GM19468 (cell line): ENCODE results near the gene SYNJ2.

Experiments used
- ATAC-seq: cut with Tn5 transposase; IDR thresholded peaks from one replicate; pipeline ENCODE4 v1.9.1; 2021; ENCODE audit warnings: mild to moderate bottlenecking, moderate library complexity, moderate number of reproducible peaks; ENCODE audit not compliant: unreplicated experiment; ENCODE audit errors: extremely low read depth

SYNJ2 gene

DNA sequence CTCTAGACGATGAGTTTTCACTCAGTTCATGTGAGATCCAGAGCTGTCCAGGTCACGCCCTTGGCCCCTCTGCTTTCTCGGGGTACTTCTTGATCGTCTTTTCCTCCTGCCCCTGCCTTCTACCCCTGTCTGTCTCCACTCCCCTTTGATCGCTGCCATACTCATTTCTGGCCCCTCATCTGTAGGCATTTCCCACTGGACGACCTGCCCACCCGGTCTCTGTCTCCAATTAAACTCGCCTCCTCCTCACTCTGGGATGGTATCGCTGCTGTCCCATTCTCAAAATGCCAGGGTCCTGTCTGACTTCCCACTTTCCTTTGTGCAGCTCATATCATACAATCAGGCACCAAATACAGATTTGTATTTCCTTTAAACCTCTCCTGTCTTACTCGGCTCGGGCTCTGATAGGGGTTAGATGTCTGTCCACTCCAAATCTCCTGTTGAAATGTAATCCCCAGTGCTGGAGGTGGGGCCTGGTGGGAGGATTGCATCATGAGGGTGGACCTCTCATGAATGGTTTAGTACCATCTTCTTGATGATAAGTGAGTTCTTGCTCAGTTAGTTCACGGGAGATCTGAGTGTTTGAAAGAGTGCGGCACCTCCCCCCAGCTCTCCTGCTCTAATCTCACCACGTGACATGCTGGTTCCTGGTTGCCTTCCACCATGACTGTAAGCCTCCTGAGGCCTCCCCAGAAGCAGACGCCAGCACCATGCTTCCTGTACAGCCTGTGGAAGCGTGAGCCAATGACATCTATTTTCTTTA is 3.5 kb upstream of the SYNJ2 start:
- ATAC-seq, result no peak

DNA sequence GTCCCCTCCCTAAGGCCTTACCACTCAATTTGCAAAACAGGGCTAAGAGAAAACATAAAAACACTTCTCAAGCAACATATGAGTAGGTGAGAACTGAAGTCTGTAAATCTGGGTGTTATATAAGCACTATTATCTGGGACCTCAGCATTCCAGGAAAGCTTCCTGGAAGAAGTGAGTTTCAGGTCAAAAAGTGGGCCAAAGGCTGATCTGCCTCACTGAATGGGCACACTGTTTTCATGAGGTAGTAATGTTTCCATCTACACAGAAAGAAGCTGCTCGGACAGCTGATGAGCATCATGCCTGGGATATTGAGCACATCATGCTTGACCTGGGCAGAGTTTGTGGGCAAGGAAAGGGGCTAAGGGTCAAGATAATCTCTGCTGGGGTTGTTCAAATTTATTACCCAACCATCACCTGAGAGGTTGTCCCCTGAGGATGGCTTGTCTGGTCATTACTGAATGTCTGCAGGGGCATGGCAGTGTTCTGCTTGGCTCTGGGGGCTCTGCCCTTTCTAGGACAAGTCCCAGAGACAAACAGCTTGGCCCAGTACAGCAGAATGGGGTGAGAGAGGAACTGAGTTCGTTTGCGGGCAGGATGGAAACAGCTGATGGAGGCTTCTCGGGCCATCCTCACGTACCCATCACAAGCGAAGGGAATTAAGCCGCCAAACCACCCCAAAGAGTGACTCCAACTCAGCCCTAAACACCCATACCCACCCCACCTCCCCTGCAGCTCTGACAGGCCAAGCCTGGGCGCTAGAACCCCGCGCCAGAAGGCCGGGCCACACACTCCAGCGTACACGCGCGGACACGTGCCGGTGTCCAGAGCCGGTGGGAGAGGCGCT is 1.2 kb upstream of the SYNJ2 start:
- no peak for ATAC-seq

DNA sequence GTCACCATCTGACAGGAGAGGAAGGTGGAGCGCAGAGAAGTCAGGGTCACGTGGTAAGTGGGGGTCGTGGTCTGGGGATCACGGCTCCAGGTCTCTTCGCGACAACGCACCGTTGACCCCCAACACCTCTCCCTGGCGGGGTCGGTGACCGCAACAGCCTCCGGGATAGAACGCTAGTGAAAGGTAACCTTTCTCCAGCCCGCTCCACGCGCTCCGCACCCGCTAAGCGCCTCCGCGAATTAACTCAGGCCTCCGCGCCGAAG is 600 bp upstream of the SYNJ2 start:
- no peak for ATAC-seq

DNA sequence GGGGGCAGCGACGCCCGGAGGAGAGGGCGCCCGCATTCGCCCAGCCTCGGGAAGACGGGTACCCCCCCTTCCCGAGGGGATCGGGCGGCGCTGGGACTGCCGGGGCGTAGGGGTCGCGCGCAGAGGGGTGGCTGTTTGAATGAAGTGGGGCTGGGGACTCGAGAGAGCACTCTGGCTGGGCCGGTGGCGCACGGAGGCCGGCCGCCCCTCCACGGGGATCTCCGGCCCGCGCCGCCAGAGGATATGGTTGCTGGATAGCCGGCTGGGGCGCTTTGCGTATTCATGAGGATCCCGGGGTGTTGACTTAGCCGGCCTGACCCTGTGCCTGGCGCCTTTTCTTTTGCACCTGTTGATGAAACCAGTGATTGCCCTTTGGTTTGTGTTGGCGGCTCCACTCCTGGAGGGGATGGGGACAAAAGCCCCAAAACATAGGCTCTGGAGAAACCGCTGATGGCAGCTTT is 469 bp downstream of the SYNJ2 start:
- no peak for ATAC-seq

DNA sequence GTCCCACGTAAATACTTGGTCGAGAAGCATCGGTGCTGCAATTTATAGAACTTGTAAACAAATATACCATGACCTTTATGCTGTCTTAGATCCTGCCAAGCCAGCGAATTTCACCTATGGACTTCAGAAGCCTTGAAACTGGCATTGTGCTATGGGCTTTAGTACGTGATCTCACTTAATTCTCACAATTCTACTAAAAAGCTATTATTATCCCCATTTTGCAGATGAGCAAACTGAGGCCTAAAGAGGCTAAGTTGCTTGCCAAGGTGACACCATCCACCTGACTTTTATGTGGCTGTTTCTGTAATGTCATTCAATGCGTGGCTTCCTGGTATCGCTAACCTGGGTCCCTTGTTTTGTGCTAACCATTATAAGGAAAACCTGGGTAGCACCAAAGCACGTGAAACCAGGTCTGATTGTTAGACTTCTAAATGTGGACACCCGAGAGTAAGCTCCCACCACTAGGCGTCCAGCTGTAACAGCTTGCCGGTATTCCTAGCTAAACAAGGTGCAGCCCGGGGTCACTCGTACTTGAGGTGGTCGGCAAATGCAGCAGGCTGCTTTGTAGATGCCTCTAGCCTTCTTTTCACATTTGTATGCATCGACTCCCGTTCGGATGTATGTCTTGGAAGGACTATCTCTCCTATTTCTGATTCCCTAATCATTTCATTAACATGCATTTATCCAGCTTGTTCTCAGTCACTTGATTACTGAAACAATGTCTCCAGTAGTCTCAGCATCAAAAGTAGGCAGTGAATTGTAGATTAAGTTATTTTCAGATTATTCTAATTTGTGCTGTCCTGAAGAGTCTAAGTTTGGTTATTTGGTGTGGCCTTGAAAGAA is 1.1 kb downstream of the SYNJ2 start:
- ATAC-seq, result no peak

DNA sequence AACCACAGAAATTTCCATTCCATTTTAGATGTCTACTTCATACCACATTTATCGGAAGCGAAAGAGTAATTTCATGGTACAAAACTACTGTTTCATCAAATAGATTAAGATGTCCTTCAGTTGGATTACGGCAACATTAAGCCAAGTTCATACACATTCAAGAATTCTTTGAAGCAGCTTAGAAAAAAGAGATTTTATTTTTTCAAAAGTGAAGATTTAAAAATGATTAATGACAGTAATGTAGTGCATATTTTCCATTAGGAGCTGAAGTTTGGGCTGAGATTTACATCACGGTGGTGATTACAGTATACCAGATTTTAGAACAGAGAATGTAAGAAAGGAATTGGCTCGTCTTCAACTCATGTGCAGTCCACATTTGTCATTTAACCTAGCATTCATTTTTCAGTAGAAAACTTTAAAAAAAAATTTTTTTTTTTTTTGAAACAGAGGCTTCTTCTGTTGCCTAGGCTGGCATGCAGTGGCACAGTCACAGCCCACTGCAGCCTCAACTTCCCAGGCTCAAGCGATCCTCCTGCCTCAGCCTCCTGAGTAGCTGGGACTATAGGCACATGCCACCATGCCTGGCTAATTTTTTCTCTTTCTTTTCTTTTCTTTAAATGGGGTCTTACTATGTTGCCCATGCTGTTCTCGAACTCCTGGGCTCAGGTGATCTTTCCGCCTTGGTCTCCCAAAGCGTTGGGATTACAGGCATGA is 1.9 kb downstream of the SYNJ2 start:
- no peak for ATAC-seq

DNA sequence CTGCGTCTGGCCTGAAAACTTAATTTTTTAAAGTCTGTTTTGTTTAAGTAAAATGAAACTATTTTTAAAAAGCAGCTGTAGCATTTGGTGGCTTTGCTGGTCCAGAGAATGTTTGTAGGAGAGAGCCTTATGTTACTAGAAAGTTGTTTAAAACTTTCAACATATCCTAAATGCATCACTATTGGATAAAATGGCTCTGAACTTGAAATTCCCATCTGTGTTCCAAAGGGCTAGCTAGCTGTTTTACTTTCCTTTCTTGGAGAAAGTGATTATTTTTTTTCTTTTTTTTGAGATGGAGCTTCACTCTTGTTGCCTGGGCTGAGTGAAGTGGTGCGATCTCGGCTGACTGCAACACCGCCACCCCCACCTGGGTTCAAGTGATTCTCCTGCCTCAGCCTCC is 2.5 kb downstream of the SYNJ2 start:
- ATAC-seq, result no peak

DNA sequence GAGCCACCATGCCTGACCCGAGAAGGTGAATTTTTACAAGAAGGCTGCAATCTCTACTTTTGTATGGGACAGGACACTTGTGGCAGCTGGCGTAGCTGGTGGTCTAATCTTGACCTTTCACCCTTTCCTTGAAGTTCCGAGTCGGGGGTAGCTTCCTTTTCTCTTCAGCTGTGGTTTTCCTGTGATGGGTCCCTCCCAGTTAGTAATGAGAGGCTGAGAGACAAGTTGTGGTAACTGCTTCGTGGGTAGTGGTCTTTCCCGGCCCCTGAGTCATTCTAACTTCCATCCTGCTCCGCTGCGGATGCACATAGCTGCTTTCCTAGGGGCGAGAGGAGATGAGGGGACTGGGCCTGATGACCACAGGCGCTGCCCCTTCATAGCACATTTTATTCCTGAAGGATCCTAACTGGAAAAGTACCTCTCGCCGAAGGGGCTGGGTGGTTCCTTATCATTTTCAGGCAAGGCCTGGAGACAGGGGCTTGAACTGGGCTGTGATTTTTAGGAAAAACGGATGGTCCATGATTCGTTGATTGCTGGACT is 3.1 kb downstream of the SYNJ2 start:
- no peak for ATAC-seq

DNA sequence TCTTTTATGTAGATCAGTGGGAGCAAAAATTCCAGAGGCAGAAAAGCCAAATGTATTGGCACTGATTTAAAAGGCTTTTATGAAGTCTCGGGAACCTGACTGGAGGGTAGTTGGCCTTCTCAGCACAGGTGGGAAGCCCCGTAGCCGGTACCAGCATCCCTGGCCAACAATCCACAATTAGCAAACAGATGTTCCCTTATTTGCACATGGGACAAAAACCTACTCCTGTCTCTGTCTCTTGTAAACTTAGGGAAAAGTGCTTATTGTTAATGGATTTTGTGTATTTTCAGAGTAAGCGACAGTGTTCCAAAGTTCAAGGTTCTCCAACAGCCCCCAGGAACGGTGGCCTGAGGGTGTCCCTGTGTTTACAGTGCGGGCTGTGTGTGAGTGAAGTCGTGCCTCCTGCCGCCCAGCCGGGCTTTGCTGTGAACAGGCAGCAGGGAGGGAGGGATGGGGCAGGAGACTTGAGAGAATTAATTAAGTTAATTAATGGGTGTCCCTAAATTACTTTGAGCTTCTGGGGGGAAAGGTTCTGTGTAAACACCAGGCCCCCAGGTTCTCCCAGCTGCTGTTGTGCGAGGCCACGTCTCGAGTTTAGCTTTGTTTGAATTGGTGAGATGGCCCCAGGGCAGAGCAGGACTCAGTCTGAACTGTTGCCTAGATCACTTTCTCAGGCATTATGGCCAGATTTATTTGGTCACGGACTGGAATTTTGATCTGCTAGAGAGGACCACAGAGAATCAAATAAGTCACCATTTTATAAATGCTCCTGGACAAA is 3.9 kb downstream of the SYNJ2 start:
- ATAC-seq, result no peak

DNA sequence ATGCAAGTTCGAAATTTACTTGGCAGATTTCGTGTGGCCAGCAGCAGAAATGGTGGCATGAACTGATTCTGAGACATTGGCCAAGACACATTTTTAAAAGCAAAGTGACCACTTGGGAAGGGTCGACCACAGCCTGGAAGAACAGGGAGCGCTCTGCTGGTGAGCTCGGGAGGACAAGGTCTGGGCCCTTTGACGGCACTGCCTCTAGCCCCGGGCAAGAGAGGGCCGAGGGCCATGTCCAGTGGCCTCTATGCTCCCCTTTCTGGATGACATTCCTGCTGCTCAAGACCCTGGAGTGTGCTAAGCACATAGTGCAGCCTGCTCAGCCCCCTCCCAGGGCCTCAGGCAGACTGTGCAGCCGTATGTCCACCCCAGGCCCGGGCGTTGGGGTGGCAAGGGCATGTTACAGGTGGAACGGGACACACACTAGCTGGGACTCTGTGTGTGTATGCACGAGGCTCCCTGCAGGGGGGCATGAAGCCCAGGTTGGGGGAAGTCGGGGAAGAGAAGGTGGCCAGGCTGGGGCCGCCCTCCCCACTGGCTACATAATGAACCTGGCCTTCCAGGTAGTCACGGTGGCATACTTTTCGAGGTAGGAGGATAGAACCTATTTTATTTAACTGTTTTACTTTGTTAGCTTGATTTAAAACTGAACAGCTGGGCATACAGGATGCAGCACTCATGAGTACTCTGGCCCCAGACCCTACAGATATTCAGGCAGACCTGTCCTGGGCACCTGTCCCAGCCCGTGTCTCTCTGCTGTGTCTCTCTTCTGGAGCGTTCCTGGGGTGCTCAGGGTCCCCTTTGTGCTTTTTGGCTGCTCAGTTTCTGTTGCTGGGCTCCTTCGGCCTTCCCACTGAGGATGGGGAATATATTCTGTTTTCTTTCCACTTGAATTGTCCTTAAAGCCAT is 6.4 kb downstream of the SYNJ2 start:
- no peak for ATAC-seq

DNA sequence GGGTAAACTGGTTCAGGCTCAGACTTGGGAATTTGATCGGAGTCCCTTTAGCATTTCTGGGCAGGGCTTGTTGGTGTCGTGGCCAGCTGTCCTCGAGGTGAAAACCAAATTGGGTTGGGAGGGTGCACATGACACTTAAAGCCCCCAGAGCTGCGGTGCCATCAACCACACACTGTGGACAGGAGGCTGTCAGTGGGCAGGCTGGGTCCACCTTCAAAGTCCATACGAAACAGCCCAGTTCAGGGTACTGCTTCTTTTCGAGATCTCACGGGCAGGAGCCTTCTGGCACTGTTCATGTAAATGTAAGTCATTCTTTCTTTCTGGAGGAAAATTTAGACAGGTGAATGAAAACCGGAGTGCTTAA is 7.0 kb downstream of the SYNJ2 start:
- ATAC-seq, result no peak

DNA sequence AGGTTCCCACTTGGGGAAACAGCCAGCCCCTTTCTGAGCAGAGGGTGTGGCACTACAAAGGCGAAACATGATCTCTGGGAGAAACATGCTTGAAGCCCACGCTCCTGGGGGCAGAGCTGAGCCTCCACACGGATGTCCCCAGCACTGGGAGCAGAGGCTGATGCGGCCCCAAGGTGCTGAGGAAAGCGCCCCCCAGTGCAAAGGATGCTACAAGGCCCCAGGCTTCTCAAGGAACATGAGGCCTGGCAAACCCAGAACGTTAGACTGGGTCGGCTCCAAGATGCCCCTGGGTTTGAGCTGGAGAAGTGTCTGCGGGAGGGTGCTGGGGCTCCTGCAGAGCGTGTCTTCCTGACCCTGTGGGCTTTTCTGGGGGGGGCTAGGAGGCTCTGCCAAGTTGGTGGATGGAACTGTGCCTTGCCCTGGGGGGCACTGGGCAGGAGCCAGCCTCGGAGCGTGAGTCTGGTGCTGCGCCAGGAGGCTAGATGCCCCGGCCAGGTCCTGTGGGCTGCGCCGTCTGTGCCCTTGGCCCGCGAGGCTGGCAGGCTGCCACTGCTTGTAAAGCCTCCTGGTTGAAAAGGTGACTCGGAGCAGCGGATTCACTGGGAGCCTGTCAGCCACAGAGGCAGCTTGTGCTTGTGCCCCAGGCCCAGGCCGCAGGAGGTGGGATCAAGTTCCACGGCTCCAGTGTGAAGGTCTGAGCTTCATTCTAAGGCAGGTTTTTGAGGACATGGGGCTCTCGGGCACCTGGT is 8.1 kb downstream of the SYNJ2 start:
- no peak for ATAC-seq

DNA sequence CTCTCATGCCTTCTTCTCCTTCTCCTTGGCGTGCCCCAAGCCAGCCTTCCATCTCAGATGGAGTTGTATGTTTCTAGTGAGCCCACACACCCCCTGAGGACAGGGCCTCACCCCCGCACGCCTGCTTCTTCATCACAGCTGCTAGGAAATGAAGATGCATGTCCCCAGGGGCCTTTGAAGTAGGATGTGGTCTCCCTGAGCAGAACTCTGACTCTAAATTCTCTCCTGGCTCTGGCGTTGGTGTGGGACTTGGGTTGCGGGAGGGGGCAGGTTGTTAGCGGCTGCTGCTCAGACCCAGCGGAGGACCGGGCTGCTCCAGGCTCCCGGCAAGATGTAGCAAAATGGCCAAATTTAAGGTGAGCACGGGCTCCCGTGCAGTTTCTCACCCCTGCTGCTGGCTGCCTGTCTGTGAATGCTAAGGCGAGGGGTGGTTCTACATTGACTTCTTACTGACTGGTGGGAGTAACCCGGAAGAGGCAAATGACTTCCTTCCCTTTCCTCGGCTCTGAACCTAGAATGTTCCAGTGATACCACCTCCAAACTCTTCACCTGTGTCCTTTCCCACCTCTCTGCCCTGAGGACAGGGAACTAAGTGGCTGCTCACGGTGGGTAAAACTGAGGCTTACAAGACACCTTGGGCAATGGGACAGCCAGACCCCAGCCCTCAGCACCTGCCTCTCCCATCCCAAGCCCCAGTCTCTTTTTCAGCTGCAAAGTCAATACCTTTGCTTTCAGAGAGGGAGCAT is 8.8 kb downstream of the SYNJ2 start:
- ATAC-seq, result no peak

DNA sequence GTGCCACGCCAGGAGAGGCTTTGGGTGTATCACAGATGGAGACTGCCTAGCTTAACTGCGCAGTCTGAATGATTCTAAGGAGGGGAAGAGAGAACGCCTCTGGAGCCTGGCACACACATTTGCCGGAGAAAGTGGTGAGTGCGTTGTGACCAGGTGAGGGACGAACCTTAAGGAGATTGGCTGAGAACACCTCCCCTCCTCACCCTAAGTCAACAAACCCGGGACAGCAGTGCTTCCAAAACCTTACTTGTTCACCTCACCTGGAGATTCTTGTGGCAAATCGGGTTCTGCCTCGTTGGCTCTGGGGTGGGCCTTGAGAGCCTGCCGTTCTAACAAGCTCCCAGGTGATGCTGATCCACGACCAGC is 9.4 kb downstream of the SYNJ2 start:
- ATAC-seq, result no peak

DNA sequence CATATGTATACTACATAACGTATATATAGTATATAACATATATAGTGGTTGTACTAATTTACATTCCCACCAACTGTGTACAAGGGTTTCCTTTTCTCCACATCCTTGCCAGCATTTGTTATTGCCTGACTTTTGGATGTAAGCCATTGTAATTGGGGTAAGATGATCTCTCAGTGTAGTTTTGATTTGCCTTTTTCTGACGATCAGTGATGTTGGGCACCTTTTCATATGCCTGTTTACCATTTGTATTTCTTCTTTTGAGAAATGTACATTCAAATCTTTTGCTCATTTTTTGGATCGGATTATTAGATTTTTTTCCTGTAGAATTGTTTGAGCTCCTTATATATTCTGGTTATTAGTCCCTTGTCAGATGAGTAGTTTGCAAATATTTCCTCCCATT is 11.4 kb downstream of the SYNJ2 start:
- ATAC-seq, result no peak

DNA sequence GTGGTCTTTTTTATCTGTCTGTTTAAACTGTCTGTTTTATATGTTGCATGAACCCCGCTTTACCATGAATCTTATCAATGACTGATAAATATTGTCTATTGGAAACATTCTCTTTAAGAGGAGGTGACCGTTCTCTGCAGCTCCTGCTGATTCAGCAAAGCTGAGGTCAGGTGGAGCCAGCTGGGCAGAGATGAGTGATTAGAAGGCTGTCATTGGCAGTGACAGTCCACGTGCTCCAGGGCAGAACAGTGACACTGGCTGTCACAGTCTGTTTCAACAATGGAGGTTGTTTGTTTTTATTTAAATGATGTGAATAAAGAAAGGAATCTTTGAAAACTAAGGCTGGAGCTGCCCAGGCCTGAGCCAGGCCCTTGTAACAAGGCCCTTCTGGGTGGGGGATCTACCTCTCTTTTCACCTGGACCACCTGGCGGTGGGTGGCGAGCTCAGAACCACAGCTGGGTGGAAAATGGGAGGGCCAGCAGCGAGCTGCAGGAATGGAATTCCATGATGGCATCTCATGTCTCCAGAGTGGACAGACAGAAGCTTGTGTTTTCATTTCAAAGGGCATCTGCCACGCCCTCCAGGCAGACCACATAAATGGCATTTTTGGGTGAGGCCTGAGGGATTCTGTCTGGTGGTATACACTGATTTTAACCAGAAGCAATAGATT is 12.6 kb downstream of the SYNJ2 start:
- ATAC-seq, result no peak

DNA sequence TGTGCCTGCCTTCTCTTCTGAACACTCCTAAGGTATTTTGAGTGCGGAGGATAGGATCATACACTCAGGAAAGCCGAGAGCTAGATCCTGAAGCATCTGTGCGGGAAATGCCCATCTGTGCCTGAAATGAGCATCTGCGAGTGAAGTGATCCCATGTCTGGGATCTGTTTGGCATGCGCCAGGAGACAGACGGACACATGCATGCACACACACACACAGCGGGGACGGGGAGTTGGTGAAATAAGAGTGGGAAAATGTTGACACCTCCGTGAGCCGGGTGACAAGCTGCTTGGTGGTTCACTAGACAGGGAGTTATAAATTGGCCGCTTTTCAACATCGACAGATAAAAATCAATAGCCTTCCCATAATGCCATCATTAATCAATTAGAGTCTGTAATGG is 13.8 kb downstream of the SYNJ2 start:
- no peak for ATAC-seq
